Activated naive CD8-positive, alpha-beta T cell treated with anti-CD3 and anti-CD28 coated beads, Interleukin-2, amount 50 U/mL, for 24 hours (primary cell): ENCODE data around the gene LAMP5.

Experiments used
- ATAC-seq: fragments of 150-1000 bp; cut with Tn5 transposase; one replicate; pipeline ENCODE4 v1.10.0; 2021
- DNase-seq: peaks from one replicate; pipeline ENCODE4 v3.0.0; 2021
- H3K27ac Mint-ChIP-seq: one replicate; pipeline ENCODE4 v1.8.0; 2021; ENCODE audit warnings: mild to moderate bottlenecking, mixed read lengths
- H3K27me3 Mint-ChIP-seq: one replicate; pipeline ENCODE4 v1.8.0; 2021; ENCODE audit warnings: mixed read lengths
- H3K36me3 Mint-ChIP-seq: one replicate; pipeline ENCODE4 v1.8.0; 2021; ENCODE audit warnings: low read depth, mixed read lengths
- H3K4me1 Mint-ChIP-seq: one replicate; pipeline ENCODE4 v1.8.0; 2021; ENCODE audit warnings: mixed read lengths
- H3K4me3 Mint-ChIP-seq: one replicate; pipeline ENCODE4 v1.8.0; 2021; ENCODE audit warnings: mild to moderate bottlenecking, moderate library complexity, mixed read lengths
- H3K9me3 Mint-ChIP-seq: one replicate; pipeline ENCODE4 v1.8.0; 2021; ENCODE audit warnings: mixed read lengths

LAMP5 gene

DNA sequence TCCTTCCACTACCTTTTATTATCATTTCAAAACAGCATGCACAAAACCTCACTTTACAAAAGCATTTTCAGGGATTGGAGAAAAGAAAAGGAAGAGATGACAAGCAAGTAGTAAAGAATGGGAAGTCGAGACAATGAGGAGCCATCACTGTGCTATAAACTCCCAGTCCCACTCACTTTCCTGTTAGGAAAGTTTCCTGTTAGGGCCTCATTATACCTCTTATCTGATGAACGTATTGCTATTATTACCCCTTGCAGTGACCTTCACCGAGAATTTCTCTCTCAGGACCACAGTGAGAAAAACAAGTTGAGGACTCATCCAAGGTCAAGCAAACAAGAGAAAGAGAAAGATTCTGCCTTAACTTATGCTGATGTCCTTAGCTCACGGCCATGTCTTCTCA lies 28.8 kb downstream of the LAMP5 start:
- Mint-ChIP-seq H3K36me3 (no peaks in the 10 kb centered on the region), H3K27me3 (peaks cover 4% of the 10 kb centered on the region), H3K4me1 (no peaks in the 10 kb centered on the region), H3K27ac (no peak overlapping the region), H3K4me3 (no peak overlapping the region), H3K9me3 (no peaks in the 10 kb centered on the region)
- no peak for DNase-seq
- no peak for ATAC-seq

DNA sequence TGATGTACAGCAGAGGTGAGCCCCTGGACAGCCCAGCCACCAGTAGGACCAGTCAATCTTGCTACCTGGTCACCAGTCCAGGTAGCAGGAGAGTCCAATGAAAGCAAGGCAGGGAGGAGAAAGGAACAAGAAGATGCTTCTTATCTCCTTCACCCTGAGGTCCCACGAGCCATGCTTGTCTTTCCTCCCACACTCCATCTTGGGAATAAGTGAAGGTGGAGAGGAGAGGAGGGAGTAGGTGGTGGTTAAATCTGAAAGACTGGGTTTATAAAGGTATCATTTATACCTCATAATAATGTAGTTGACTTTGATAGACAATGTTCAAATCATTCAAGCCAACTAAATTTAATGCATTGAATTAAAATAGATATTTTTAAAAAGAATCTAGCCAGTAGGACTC lies 35.9 kb downstream of the LAMP5 start:
- Mint-ChIP-seq H3K4me3 (no peak overlapping the region), H3K4me1 (no peaks in the 10 kb centered on the region), H3K27me3 (peaks cover 4% of the 10 kb centered on the region), H3K27ac (no peak overlapping the region), H3K9me3 (peaks cover 13% of the 10 kb centered on the region), H3K36me3 (no peaks in the 10 kb centered on the region)
- ATAC-seq (no peak), DNase-seq (no peak)

DNA sequence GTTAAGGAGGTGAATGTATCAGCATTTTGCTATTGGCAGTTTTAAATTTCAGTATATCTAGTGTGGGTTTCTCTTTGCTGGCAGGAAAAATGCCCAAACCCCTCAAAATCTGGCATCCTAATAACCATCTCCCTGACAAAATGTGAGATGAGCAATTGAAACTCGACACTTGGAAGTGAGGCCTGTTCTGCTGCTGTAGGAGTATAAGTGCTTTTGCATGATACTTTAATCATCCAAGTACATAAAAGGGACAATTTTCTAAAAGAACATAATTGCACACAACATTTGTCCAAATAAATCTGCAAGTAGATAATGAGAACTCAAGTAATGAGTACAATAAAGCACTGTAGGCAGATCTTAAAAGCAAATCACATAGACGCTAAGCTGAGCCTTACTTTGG lies 36.5 kb downstream of the LAMP5 start:
- no peak overlapping the region for H3K4me3 Mint-ChIP-seq
- H3K27ac Mint-ChIP-seq: no peak overlapping the region
- peaks cover 13% of the 10 kb centered on the region for H3K9me3 Mint-ChIP-seq
- ATAC-seq (no peak), DNase-seq (no peak)
- H3K4me1 Mint-ChIP-seq: no peaks in the 10 kb centered on the region
- H3K36me3 Mint-ChIP-seq: no peaks in the 10 kb centered on the region
- H3K27me3 Mint-ChIP-seq: no peaks in the 10 kb centered on the region

DNA sequence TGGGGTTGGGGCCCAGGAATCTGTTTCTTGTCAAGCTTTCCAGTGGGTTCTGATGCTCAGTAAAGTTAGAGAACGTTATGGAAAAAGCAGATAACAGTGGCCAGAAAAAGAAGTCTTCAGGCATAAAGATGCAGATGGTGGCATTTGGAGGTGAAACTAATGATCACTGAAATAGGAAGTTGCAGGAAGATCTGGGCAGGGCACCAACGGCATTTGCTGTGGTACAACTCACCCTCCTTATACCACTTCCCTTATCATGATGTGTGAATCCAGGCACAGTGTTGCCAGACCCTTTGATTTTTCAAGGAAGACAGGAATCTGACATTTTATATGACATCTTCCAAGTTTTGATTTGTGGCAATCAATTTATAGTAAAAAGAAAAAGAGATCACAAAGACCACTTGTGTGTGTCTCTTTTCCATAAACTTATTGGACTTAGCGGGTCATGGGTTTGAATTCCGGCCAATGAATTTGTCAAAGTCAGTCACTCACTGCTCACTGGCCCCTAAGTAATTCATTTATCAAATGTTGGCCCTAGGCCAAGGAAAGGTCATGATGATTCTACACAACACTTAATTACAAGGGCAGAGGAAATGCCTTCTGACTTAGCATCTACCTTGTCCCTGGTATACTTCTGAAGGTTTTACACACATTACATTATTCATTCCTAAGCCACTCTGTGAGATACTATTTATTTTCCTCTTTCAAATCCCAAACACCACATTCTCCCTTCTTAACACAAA lies 37.6 kb downstream of the LAMP5 start:
- Mint-ChIP-seq H3K27ac (no peak overlapping the region), H3K27me3 (no peaks in the 10 kb centered on the region), H3K9me3 (peaks cover 13% of the 10 kb centered on the region), H3K36me3 (no peaks in the 10 kb centered on the region), H3K4me3 (no peak overlapping the region), H3K4me1 (no peaks in the 10 kb centered on the region)
- DNase-seq (no peak), ATAC-seq (no peak)

DNA sequence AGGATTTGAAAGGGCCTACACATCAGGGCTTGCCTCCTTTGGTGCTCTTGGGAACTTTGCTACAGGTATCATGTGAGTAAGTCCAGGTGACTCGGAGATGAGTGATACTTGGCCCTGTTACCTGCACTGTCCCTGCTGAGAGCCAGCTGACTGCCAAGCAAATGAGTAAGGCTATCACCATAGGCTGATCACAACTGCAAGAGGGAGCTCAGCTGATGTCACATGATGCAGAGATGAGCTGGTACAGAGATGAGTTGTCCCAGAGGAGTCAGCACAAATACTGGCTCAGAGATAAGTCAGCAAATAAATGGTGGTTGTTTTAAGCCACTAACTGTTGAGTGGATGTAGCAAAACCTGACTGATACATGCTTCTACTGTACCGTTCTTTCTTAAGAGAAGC lies 41.4 kb downstream of the LAMP5 start:
- no peak overlapping the region for H3K4me3 Mint-ChIP-seq
- H3K4me1 Mint-ChIP-seq: no peaks in the 10 kb centered on the region
- H3K36me3 Mint-ChIP-seq: no peaks in the 10 kb centered on the region
- no peak for ATAC-seq
- no peak for DNase-seq
- H3K27me3 Mint-ChIP-seq: no peaks in the 10 kb centered on the region
- no peak overlapping the region for H3K27ac Mint-ChIP-seq
- H3K9me3 Mint-ChIP-seq: peaks cover 20% of the 10 kb centered on the region

DNA sequence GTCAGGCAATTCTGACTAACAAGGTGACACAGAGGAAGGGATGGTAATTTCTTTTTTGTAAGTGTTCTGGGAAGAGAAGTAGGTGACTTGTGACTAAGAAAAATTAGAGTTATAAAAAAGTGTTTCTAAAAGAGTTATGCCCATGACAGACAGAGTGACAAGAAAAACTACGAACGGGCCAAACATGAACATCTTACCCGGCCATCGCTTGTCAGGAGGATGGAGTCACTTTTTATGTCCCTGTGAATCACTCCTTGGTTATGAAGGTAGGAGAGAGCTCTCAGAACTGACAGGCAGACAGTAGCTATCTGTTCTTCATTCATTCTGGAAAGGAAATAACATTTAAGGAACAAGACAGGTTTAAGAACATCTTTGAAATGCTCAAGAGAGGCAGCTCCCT lies 43.0 kb downstream of the LAMP5 start:
- H3K36me3 Mint-ChIP-seq: no peaks in the 10 kb centered on the region
- H3K27me3 Mint-ChIP-seq: no peaks in the 10 kb centered on the region
- peaks cover 20% of the 10 kb centered on the region for H3K9me3 Mint-ChIP-seq
- no peaks in the 10 kb centered on the region for H3K4me1 Mint-ChIP-seq
- no peak overlapping the region for H3K27ac Mint-ChIP-seq
- DNase-seq (no peak), ATAC-seq (no peak)
- H3K4me3 Mint-ChIP-seq: no peak overlapping the region

DNA sequence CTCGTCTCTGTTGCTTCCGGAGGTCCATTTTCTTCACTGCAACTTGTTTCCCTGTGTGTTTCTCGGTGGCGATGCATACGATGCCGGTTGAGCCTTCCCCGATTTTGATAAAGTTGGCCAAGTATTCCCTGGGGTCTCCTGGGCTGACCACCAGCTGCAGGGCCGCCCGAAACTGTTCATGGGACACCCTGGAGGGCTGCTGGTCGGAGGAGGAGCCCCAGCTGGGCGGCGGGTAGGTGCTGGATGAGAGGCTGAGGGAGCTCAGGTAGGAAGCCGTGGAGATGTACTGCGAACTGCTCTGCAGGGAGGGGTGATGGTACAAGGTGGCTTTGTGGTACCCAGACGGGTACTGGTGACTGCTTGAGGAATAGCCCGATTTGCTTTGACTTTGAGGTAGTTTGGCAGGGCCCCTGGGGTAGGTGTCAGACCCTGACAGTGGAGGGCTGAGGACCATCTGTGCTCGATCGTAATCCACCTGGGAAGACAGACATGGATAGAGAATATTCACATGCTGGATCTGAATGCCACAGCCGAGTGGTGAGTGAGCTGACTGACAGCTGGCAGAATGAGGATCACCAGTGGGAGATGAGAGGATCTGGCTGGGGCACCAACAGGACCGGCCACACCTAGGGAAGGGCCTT lies 51.6 kb downstream of the LAMP5 start:
- no peaks in the 10 kb centered on the region for H3K9me3 Mint-ChIP-seq
- H3K4me3 Mint-ChIP-seq: no peak overlapping the region

DNA sequence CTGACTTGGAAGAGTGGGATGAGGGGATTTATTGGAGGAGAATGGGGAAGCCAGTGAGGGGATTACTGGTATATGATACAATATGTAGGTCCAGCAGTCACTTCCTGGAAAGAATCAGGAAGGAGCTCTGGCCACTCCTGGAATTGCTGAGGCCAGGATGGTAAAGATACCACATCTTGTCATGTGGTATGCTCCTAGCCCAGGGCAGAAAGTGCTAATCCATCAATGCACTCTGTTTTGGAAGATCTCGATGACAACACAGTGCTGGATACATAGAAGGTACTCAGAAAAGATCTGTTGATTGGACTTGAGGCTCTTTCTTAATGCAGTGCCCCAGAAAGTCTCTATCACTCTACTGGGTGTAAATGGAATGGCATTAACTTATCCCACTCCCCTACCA lies 52.6 kb downstream of the LAMP5 start:
- H3K36me3 Mint-ChIP-seq: no peaks in the 10 kb centered on the region
- no peaks in the 10 kb centered on the region for H3K27me3 Mint-ChIP-seq
- no peak overlapping the region for H3K27ac Mint-ChIP-seq
- ATAC-seq (no peak), DNase-seq (no peak)
- H3K9me3 Mint-ChIP-seq: no peaks in the 10 kb centered on the region
- no peak overlapping the region for H3K4me3 Mint-ChIP-seq
- H3K4me1 Mint-ChIP-seq: no peaks in the 10 kb centered on the region

More for the DNA sequence above, 51.6 kb downstream of the LAMP5 start:
- DNase-seq (no peak), ATAC-seq (no peak)
- H3K4me1 Mint-ChIP-seq: no peaks in the 10 kb centered on the region
- H3K27ac Mint-ChIP-seq: no peak overlapping the region
- no peaks in the 10 kb centered on the region for H3K27me3 Mint-ChIP-seq
- no peaks in the 10 kb centered on the region for H3K36me3 Mint-ChIP-seq

DNA sequence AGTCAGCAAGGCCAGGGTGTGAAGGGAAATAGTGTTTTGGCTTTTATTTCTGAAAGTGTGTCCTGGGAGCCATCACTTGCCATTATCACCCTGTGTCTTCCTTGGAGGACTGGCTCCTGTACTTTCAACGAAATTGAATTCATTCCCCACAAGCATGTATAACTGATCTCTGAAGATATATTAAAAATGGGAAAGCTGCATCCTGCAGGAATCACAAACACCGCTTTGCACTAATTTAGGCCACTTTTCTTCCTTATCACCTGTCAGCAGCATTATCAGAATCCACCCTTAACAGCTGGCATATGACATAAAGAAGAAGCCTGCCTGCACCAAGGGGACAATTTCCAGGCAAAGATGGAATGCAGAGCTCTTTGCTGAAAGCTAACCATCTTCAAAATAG lies 56.2 kb downstream of the LAMP5 start:
- Mint-ChIP-seq H3K27ac (no peak overlapping the region), H3K9me3 (no peaks in the 10 kb centered on the region), H3K4me1 (no peaks in the 10 kb centered on the region), H3K27me3 (peaks cover 7% of the 10 kb centered on the region), H3K36me3 (no peaks in the 10 kb centered on the region), H3K4me3 (no peak overlapping the region)
- no peak for DNase-seq
- ATAC-seq: no peak

DNA sequence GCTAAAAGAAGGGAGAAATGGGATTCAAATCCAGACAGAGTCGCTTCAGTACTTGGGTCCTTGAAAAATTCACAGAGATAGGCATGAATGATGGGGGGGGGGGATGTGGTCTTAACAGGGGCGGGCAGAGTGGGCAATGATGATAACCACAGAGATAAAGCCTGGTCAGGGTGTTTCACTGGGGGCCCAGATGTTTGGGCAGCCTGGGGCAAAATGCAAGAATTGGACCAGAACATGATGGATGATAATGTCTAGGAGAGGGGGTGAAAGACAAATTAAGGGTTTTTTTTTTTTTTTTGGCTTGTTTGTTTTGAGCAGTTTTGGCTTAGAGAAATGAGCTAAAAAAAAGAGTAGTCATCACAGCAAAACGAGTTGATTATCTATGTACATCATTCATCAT lies 57.4 kb downstream of the LAMP5 start:
- no peaks in the 10 kb centered on the region for H3K4me1 Mint-ChIP-seq
- ATAC-seq: no peak

DNA sequence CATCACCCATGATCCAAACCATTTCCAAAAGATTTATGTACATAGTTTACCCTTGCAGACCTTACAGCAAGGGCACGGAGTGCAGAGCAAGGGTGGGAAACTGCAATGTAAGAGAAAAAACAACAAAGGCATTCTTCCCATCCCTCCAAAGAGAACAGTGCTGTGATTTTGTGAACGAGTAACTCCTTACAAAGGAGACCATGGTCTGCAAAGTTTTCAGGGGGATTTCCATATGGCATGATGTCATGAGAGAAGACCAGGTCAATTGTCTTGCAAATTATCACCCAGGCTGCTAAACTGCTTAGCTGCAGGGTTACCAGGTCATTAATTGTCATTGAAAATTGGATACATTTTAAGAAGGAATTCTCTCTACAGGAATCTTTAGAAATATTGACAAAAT lies 58.3 kb downstream of the LAMP5 start:
- Mint-ChIP-seq H3K4me3 (no peak overlapping the region), H3K36me3 (no peaks in the 10 kb centered on the region), H3K9me3 (no peaks in the 10 kb centered on the region), H3K27me3 (peaks cover 7% of the 10 kb centered on the region), H3K27ac (no peak overlapping the region), H3K4me1 (no peaks in the 10 kb centered on the region)
- no peak for DNase-seq
- no peak for ATAC-seq

More for the DNA sequence above, 57.4 kb downstream of the LAMP5 start:
- Mint-ChIP-seq H3K36me3 (no peaks in the 10 kb centered on the region), H3K27me3 (peaks cover 7% of the 10 kb centered on the region), H3K4me3 (no peak overlapping the region), H3K9me3 (no peaks in the 10 kb centered on the region), H3K27ac (no peak overlapping the region)
- DNase-seq: no peak

DNA sequence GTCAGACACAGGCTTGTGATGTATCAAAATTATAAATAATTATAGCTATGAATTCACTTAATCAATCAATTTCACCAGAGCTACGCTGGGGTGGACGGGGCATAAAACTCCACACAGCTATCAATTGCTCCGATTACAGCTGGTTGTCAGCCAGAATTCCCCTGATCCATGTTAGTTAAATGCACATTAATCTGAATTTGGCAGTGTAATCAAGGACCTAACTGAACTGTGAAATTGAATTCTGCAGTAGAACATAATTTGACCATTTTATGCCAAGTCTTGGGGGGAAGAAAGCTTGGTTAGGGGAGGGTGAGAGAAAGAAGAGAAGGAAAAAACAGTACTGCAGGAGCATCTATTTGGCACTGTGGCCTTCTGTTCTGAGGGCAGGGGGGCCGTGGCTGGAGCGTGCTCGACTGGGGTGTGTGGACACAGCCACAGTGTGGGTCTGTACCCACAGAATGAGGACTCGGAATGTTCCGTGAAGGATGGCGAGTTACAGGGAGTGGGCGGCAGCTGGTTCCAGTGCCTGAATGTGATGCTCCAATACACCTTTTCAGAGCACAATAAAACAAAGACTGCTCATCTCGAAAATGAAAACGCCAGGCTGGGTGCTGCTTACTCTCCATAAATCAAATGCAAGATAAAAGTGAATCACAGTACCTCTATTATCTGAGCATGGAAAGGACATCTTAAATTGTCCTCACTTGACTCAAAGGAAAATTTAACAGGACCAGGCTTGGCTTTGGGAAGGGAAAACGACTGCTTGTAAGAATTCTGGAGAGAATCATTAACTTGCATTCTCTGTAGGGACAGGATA lies 59.2 kb downstream of the LAMP5 start:
- H3K9me3 Mint-ChIP-seq: no peaks in the 10 kb centered on the region
- peaks cover 7% of the 10 kb centered on the region for H3K27me3 Mint-ChIP-seq
- no peak overlapping the region for H3K4me3 Mint-ChIP-seq
- DNase-seq (no peak), ATAC-seq (no peak)
- no peaks in the 10 kb centered on the region for H3K4me1 Mint-ChIP-seq
- H3K36me3 Mint-ChIP-seq: no peaks in the 10 kb centered on the region
- no peak overlapping the region for H3K27ac Mint-ChIP-seq

DNA sequence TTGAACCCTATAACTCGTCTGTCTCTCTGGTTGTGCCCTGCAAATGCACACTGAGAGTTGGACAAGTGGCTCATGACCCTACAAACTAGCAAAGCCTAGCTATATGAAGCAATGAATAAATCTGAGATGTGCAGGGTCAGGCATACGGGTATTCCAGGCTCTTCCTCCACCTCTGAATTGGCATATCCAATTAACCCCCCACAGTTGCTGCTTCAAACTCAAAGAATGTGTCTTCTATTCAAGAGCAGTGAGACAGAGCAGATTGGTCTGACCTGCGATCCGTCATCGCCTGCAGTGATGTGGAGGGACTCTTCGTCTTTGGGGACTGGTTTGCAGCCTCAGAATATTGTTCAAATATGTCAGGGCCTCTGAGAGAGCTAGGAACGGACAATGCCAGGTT lies 59.8 kb downstream of the LAMP5 start:
- H3K9me3 Mint-ChIP-seq: no peaks in the 10 kb centered on the region

DNA sequence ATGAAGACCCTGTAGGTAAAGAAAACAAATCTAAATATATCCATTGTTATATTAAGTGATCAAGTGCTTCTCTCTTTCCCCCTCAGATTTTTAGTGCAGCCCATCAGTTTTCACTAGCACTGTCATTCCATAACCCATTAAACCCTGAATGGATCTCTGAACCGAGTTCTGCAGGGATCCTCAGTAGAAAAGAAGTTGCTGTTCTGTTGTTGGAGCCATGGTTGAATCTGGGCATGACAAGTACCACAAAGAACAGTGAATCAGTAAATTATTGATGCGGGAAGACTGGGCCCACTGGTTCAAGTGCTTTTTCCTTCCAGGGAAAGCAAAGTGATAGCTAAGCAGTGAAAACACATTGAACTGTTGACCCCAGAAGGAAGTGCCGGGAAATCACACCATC lies 60.4 kb downstream of the LAMP5 start:
- H3K36me3 Mint-ChIP-seq: no peaks in the 10 kb centered on the region
- DNase-seq (no peak), ATAC-seq (no peak)
- H3K27ac Mint-ChIP-seq: no peak overlapping the region
- H3K4me1 Mint-ChIP-seq: no peaks in the 10 kb centered on the region
- peaks cover 7% of the 10 kb centered on the region for H3K27me3 Mint-ChIP-seq
- H3K4me3 Mint-ChIP-seq: no peak overlapping the region
- H3K9me3 Mint-ChIP-seq: no peaks in the 10 kb centered on the region

More for the DNA sequence above, 59.8 kb downstream of the LAMP5 start:
- ATAC-seq (no peak), DNase-seq (no peak)
- no peak overlapping the region for H3K27ac Mint-ChIP-seq
- H3K4me1 Mint-ChIP-seq: no peaks in the 10 kb centered on the region
- H3K4me3 Mint-ChIP-seq: no peak overlapping the region
- H3K27me3 Mint-ChIP-seq: peaks cover 7% of the 10 kb centered on the region
- H3K36me3 Mint-ChIP-seq: no peaks in the 10 kb centered on the region

DNA sequence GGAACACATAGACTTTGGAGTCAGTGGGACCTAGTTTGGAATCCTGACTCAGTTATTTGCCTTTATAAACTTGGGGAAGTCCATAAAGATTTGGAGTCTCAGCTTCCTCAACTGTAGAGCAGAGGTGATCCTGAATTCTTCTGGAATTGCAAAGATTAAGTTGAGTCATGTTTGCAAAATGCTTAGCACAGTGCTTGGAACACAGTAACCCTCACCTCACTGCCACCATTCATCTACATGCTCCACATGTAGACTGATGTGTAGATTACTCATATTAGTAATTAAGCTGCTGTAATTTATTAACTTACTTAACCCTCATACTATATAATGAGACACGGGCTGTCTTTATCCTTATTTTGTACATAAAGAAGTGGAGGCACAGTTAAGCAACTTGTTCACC lies 61.4 kb downstream of the LAMP5 start:
- Mint-ChIP-seq H3K27me3 (peaks cover 7% of the 10 kb centered on the region), H3K27ac (no peak overlapping the region)

More for the DNA sequence above, 61.4 kb downstream of the LAMP5 start:
- H3K4me1 Mint-ChIP-seq: no peaks in the 10 kb centered on the region
- no peak overlapping the region for H3K4me3 Mint-ChIP-seq
- ATAC-seq (no peak), DNase-seq (no peak)
- H3K36me3 Mint-ChIP-seq: no peaks in the 10 kb centered on the region
- no peaks in the 10 kb centered on the region for H3K9me3 Mint-ChIP-seq
